HG03045 (cell line): ENCODE data around the gene MGST2.

Experiments
- ATAC-seq: cut with Tn5 transposase; IDR thresholded peaks from one replicate; pipeline ENCODE4 v1.9.1; 2021; ENCODE audit warnings: mild to moderate bottlenecking, moderate library complexity; ENCODE audit not compliant: unreplicated experiment

Gene MGST2

DNA sequence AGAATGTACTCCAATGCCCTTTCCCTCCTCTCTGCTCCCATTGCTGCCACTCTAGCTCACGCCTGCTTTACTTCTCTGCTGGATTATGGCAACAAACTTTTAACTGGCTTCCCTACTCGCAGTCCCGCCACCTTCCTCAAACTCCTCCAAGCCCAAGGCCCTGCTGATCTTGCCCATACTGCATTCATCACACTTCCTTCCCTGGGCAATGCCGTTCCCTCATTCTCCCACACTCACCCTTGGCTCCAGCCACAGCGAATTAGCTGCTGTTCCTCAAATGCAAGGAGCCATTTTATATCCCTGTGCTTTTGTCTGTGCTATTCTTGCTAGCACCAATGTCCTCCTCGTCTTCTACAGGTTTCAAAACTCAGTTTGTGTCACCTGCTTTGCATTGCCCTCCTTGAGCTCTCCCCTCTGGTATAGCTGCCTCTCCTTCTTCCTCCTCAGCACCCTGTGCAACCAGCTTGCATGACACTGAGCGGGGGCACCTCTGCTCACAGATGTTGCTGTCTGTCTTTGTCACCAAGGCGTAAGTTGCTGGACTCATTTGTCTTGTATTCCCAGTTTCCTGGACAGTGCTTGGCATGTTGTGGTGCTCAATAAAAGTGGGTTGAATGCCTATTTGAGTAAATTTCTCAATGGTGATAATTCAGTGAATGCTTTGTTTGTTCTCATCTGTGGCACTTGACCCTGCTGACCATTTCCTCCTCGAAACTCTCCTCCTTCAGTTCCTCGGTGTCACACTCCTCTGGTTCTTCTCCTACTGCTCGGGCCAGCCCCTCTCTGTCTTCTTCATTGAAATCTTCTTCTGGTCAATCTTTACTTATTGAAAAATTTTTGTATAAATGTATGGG, 22.4 kb upstream of the MGST2 start:
- no peak for ATAC-seq

DNA sequence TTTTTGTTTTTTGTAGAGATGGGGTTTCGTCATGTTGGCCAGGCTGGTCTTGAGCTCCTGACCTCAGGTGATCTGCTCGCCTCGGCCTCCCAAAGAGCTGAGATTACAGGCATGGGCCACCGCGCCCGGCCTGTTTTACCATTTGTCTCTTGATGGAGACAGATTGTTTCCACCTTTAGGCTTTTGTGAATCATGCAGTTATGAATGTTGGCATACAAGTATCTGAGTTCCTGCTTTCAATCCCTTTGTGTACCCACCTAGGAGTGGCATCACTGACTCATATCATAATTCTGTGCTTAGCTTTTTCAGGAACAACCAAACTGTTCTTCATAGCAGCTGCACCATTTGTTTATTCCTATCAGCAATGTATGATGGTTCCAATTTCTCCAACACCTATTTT, 20.2 kb upstream of the MGST2 start:
- ATAC-seq = no peak

DNA sequence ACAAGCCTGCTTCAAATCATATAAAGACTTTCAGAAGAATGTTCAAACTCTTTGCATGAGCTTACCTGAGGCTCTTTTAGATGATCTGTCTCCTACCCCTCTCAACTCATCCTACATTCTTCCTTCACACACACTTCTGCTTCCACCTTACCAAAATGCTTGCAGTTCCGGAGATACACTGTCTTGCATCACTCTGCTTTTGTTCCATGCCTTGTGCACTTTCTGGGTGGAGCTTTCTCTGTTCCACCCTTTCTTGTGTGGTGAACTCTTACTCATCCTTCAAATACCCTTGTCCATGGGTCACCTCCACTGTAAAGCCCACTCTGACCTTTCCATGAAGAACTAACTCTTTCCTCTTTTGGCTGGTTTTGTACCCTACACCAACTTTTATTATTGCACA, 18.4 kb upstream of the MGST2 start:
- no peak for ATAC-seq

DNA sequence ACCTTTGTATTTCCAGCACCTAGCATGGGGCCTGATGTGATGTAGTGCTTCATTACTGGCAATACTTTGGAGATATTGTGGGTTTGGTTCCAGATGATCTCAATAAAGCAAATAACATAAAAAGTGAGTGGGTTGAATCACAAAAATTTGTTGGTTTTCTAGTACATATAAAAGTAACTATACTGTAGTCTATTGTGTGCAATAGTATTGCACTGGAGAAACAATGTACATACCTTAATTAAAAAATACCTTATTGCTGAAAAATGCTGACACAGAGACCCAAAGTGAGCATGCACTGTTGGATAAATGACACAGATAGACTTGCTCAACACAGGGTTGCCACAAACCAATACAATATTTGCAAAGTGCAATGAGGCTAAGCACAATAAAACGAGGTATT, 17.7 kb upstream of the MGST2 start:
- ATAC-seq = no peak

GRCh38 chr4:139651282-139652194, 14.1 kb upstream of the MGST2 start:
- ATAC-seq = peak; percentile 84

- no peak for ATAC-seq
Measured at GRCh38 chr4:139654516-139654915, 11.1 kb upstream of the MGST2 start.

- ATAC-seq = no peak
Measured at GRCh38 chr4:139655116-139655515, 10.5 kb upstream of the MGST2 start.

DNA sequence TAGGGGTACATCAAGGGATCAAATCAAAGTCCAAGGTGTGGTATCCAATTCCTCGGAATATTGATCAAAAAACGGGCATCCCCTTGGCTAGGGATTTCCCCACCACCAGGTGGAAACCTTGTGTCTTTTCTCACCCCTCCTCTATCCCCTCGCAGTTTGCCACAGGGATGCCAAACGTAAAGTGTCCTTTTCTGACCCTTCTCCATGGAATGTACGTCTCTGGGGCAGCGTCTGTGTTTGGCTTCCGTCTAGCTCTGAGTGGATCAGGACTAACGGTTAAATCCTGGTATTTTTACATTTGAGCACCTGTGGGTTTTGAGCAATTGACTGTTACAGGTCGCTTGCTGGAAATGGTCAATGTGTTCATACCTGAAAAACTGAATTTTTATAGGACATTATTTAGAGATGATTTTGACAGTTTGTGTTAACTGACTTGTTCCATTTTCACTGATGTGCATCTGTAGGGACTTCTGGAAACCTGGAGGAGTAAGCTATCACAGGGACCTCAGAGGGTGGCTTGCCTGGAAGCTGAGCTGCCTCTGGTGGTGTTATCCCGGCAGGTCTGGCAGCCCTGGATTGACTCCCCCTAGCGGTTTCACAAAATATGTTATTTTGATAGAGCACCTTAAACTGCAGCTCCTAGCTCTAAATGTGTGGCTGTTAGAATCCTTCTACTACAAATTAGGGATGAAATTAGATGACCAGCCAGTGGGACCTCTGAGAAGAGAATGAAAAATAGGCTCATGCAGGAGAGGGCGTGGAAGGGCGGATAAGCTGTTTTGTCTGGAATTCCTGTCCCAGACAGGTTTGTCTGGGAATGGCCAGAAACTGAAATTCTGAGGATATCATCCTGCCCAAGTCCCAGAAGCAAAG, 8.8 kb upstream of the MGST2 start:
- ATAC-seq = peak; percentile 65

- ATAC-seq = no peak
Measured at GRCh38 chr4:139658185-139658584, 7.4 kb upstream of the MGST2 start.

DNA sequence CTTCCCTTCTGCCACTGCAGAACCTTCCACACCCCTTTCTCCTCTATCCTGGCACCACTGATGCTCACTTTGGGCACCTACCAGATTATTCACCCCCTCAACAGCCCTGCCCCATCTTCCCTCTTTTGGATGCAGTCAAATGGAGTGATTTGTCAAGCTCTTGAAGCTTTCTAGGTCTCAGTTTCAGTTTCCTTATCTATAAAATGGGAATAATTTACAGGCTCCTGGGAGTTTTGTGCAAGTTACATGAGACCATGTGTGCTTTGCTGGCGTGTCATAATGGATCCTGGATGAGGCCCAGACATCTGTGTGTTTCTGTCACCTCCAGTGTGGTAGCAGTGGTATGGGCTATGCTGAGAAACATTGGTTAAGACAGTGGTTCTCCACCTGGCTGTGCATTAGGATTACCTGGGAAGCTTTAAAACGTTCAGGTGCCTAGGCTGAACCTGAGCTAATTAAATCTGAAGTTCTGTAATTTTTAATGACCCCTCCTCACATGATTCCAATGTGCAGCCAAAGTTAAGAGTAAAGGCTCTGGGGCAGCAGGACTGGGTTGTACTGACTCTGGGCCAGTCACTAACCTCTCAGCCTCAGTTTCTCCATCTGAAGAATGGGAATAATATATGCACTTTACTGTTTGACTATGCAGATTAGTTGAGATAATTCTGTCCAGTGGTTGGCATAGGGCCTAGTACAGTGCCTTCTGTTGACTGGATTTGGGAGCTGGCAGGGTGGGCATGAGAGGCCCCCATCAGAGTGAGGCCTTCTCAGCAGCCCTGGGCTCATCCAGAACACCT, 6.8 kb upstream of the MGST2 start:
- ATAC-seq = no peak

DNA sequence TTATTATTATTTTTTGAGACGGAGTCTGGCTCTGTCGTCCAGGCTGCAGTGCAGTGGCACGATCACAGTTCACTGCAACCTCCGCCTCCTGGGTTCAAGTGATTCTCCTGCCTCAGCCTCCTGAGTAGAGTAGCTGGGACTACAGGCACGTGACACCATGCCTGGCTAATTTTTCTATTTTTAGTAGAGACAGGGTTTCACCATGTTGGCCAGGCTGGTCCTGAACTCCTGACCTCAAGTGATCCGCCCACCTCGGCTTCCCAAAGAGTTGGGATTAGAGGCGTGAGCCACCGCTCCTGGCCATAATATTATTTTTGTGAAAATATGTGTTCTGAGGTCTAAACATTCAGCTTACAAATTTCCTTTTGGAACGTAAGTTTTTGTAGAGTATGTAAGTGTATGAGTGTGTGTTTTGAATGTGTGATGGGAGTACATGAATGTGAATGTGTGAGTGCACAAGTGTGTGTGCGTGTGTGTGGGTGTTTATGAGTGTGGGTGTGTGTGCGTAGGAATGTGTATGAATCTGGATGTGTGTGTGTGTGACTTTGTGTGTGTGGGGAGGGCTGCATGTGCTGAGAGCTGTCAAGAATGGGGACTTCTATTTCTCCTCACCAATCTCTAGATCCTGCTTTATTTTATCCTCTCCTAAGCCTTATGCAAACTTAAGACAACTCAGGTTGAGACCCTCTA, 5.7 kb upstream of the MGST2 start:
- ATAC-seq = no peak

DNA sequence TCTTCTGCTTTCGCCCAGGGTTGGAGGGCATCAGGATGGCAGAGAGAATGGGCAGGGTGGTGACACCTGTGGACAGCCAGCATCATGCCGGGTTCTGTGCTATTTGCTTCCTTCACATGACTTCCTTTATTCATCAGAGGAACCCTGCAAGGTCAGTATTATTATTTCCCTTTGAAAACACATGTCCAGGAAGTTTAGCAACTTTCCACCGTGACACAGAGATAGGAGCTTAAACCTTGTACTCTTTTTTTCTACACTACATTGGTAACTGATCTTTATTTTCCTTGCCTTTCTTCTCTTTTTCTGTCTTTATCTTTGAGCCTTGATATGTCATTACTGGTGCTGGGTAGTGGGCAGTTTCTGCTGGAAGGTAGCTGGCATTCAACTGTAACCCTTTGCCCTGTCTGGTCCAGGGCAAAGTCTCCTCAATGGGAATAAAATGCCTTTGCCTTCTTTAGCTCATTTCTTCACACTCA, 5.0 kb upstream of the MGST2 start:
- no peak for ATAC-seq

DNA sequence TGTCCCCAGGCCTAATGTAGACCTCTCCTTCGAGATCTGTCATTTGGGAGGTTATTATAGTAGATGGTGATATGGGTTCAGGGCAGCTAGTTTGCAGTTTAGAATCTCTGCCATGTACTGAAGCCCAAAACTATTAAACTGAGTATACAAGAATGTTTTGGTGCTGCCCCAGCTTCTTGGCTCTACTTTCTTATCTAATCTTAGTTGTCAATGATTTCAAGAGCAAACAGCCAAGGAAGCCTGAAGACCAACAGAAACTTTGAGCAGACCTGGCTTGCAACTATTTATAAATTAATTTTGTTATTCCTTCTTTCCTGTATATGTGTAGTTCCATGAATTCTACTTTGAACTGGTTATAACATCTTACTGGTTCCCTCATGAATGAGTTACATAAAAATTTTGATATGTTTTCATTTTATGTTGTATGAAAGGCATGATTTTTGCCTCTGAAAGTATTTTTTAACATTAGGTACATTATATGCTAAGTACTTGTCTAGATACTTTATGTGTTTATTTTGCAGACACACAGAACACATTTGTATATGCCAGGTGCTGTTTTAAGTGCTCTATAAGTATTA, 2.0 kb upstream of the MGST2 start:
- ATAC-seq = no peak

DNA sequence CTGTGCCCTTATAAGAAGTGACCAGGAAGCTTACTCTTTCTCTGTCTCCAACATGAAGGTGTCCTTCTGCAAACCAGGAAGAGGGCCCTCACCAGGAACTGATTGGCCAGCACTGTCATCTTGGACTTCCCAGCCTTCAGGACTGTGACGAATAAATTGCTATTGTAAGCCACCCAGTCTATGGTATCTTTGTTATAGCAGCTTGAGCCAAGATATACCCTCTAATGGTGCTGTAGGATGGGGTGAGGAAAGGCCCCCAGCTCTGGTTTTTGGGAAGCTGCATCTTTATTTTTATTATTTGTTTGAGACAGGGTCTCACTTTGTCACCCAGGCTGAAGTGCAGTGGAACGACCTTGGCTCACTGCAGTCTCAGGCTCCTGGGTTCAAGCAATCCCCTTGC, 1.2 kb upstream of the MGST2 start:
- no peak for ATAC-seq

DNA sequence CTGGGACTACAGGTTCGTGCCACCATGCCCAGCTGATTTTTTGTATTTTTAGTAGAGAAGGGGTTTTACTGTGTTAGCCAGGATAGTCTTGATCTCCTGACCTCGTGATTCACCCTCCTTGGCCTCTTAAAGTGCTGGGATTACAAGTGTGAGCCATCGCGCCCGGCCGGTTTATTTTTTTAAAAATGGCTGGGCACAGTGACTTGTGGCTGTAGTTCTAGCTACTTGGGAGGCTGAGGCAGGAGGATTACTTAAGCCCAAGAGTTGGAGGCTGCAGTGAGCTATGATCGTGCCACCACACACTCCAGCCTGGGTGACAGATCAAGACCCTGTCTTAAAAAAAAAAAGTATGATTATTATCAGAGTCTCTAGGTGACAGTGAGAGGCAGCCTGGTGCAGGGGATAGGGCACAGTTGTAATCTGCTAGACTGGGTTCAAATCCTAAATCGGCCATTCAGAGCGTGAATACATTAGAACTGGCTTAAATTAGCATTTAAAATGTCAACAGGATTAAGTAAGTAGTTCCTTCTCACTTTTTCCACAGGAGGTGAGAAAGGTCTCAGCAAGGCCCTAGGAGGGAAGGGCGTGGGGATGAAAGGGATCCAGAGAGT, 435 bp upstream of the MGST2 start:
- no peak for ATAC-seq

GRCh38 chr4:139666735-139667281, 1.2 kb downstream of the MGST2 start:
- no peak for ATAC-seq

- ATAC-seq = no peak
Measured at GRCh38 chr4:139668036-139668435, 2.4 kb downstream of the MGST2 start.

DNA sequence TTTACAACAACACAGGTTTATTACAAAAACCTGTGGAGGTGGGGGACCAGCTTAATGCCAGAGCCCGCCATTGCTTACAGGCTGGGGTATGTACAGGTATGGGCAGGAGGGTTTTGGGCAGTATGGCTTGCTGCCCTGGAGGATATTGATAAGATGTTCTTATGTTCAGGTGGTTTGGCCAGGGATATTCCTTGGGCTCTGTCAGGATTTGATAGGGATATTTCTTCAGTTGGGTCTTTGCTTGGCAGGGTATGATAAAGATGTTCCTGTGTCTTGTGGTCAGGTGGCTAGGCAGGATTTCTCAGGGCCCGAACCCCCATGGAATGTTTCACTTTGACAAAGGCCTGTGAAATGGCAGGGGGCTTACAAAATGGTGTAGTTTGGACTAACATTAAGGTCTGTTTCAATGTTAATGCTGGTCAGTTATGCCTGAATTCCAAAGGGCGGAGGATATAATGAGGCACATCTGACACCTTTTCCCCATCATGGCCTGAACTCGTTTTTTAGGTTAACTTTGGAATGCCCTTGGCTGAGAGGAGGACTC, 3.1 kb downstream of the MGST2 start:
- no peak for ATAC-seq
